TTC549 (cell line): ENCODE measurements around the gene RNASEH2A.
"Not testable (repeated sequence)": the region's sequence is repeated elsewhere in the genome, so short reads cannot be mapped to it uniquely, and the experiment has no call there.

Source experiments
- FAIRE-seq: peaks from 2 replicates; lab custom pipeline; 2012; peaks lifted over from hg19 to GRCh38; lab: Jason Lieb, UNC

RNASEH2A gene

GRCh38 chr19:12834566-12834943, 28.2 kb downstream of the RNASEH2A start, which contains the start of gene RTBDN:
TSS of gene RTBDN (minus strand) at chr19:12834579. CDS start at chr19:12829979, 4,600 bp downstream.
- FAIRE-seq: no peak

GRCh38 chr19:12834976-12835757, 28.8 kb downstream of the RNASEH2A start:
- FAIRE-seq: no peak

GRCh38 chr19:12836529-12836863, 30.1 kb downstream of the RNASEH2A start:
- no peak for FAIRE-seq

- FAIRE-seq: no peak
These were observed 30.8 kb downstream of the RNASEH2A start for GRCh38 chr19:12837225-12837624.

GRCh38 chr19:12838182-12838885, 31.9 kb downstream of the RNASEH2A start, which contains the start of gene MAST1:
TSS of gene MAST1 (plus strand) at chr19:12838515. CDS start at chr19:12838573, 58 bp downstream.
- FAIRE-seq: no peak

- no peak for FAIRE-seq
These were observed 32.7 kb downstream of the RNASEH2A start for GRCh38 chr19:12838886-12839756.

GRCh38 chr19:12840091-12841079, 34.0 kb downstream of the RNASEH2A start:
- no peak for FAIRE-seq

GRCh38 chr19:12841094-12841493, 34.7 kb downstream of the RNASEH2A start:
- FAIRE-seq: no peak

GRCh38 chr19:12842511-12842910, 36.1 kb downstream of the RNASEH2A start:
- no peak for FAIRE-seq

GRCh38 chr19:12843328-12843727, 36.9 kb downstream of the RNASEH2A start:
- FAIRE-seq: no peak

- FAIRE-seq: no peak
These were observed 37.8 kb downstream of the RNASEH2A start for GRCh38 chr19:12843999-12844732.

- not testable (repeated sequence) for FAIRE-seq
These were observed 40.2 kb downstream of the RNASEH2A start for GRCh38 chr19:12846613-12847012.

GRCh38 chr19:12847159-12848139, 41.1 kb downstream of the RNASEH2A start:
- FAIRE-seq: no peak

GRCh38 chr19:12856653-12857052, 50.3 kb downstream of the RNASEH2A start:
- no peak for FAIRE-seq

- FAIRE-seq: no peak
These were observed 51.9 kb downstream of the RNASEH2A start for GRCh38 chr19:12858041-12858928.

- no peak for FAIRE-seq
These were observed 53.2 kb downstream of the RNASEH2A start for GRCh38 chr19:12859546-12859945.
